IMR-90 (cell line): ENCODE measurements around the gene ERMN. TPM values are rescaled to one million over a fixed set of nuclear protein-coding genes. Genes with fewer than 3 reads are reported as not detected.

ENCODE experiments used
- ATAC-seq: fragments of 200-7000 bp; cut with Tn5 transposase; 2 replicates; pipeline ENCODE4 v1.9.1; 2020; ENCODE audit warnings: low read depth, mild to moderate bottlenecking, moderate library complexity
- BruUV-seq: library from RNA; stranded (reverse); fragments of 400-500 nt; replicated peaks from 2 replicates; lab custom pipeline; 2021; lab: Mats Ljungman, UMichigan
- CTCF ChIA-PET: fragments of 300-600 bp; formaldehyde crosslinking; extraction: SDS; loops from one replicate; lab custom pipeline; 2021; ENCODE audit warnings: antibody characterized with exemption; lab: Yijun Ruan, JAX
- POLR2A ChIA-PET: fragments of 300-600 bp; sonication (Branson Sonifier 250); formaldehyde crosslinking; loops from one replicate; lab custom pipeline; 2022; ENCODE audit warnings: antibody characterized with exemption; ENCODE audit not compliant: unreplicated experiment; lab: Charles Lee
- DNase-seq: peaks from one replicate; pipeline ENCODE4 v3.0.0; 2013
- H2AFZ ChIP-seq: replicated peaks from 2 replicates; pipeline ENCODE3; 2013; ENCODE audit warnings: low read length, mild to moderate bottlenecking; ENCODE audit not compliant: poor library complexity
- H2AK5ac ChIP-seq: 2 replicates; pipeline ENCODE4 v1.6.1; 2013; ENCODE audit warnings: low read depth, low read length, inconsistent platforms
- H2AK9ac ChIP-seq: replicated peaks from 2 replicates; pipeline ENCODE3; 2013; ENCODE audit warnings: mild to moderate bottlenecking, low read depth, low read length, moderate library complexity; ENCODE audit not compliant: poor library complexity
- H2BK120ac ChIP-seq: 2 replicates; pipeline ENCODE4 v1.6.1; 2013; ENCODE audit warnings: low read depth, low read length, inconsistent platforms
- H2BK15ac ChIP-seq: 3 replicates; pipeline ENCODE4 v1.6.1; 2013; ENCODE audit warnings: low read depth, low read length, inconsistent platforms
- H2BK20ac ChIP-seq: 2 replicates; pipeline ENCODE4 v1.6.1; 2013; ENCODE audit warnings: low read depth, mild to moderate bottlenecking, inconsistent platforms, low read length, moderate library complexity
- H2BK5ac ChIP-seq: 2 replicates; pipeline ENCODE4 v1.6.1; 2013; ENCODE audit warnings: mild to moderate bottlenecking, low read depth, low read length, inconsistent platforms; ENCODE audit not compliant: poor library complexity, severe bottlenecking
- H3K14ac ChIP-seq: replicated peaks from 2 replicates; pipeline ENCODE4 v1.6.1; 2013; ENCODE audit warnings: low read depth, low read length, inconsistent platforms
- H3K18ac ChIP-seq: 2 replicates; pipeline ENCODE4 v1.6.1; 2013; ENCODE audit warnings: low read depth, low read length, control low read depth
- H3K23ac ChIP-seq: 2 replicates; pipeline ENCODE4 v1.6.1; 2013; ENCODE audit warnings: low read depth, low read length, inconsistent platforms
- H3K27ac ChIP-seq: 2 replicates; pipeline ENCODE4 v1.5.1; 2013; ENCODE audit warnings: mild to moderate bottlenecking, control low read depth, low read length; ENCODE audit not compliant: insufficient read depth
- H3K27me3 ChIP-seq: 2 replicates; pipeline ENCODE4 v1.6.1; 2013; ENCODE audit warnings: low read length; ENCODE audit not compliant: control insufficient read depth, insufficient read depth
- H3K36me3 ChIP-seq: 2 replicates; pipeline ENCODE4 v1.6.1; 2013; ENCODE audit warnings: low read length, mixed read lengths; ENCODE audit not compliant: control insufficient read depth, insufficient read depth
- H3K4ac ChIP-seq: 2 replicates; pipeline ENCODE4 v1.6.1; 2013; ENCODE audit warnings: low read depth, low read length, inconsistent platforms
- H3K4me1 ChIP-seq: 2 replicates; pipeline ENCODE4 v1.6.1; 2013; ENCODE audit warnings: low read length, mixed read lengths; ENCODE audit not compliant: control insufficient read depth, insufficient read depth
- H3K4me2 ChIP-seq: 2 replicates; pipeline ENCODE4 v1.6.1; 2013; ENCODE audit warnings: low read depth, mild to moderate bottlenecking, control low read depth, low read length, moderate library complexity
- H3K4me3 ChIP-seq: 2 replicates; pipeline ENCODE4 v1.5.1; 2013; ENCODE audit warnings: low read depth, mild to moderate bottlenecking, control low read depth, low read length, moderate library complexity; ENCODE audit not compliant: insufficient read depth
- H3K56ac ChIP-seq: 2 replicates; pipeline ENCODE4 v1.6.1; 2013; ENCODE audit warnings: low read length, inconsistent platforms; ENCODE audit not compliant: insufficient read depth; ENCODE audit errors: extremely low read depth
- H3K79me1 ChIP-seq, 2 experiments: 2 replicates each; pipeline ENCODE4 v1.6.1; 2013; ENCODE audit warnings: low read length in 2 of 2, inconsistent platforms in 1 of 2, low read depth in 1 of 2
- H3K9ac ChIP-seq: 2 replicates; pipeline ENCODE4 v1.6.1; 2013; ENCODE audit warnings: low read depth, low read length, control low read depth
- H3K9me1 ChIP-seq: 2 replicates; pipeline ENCODE4 v1.6.1; 2013; ENCODE audit warnings: low read length, inconsistent platforms; ENCODE audit not compliant: insufficient read depth
- H3K9me3 ChIP-seq: 2 replicates; pipeline ENCODE4 v1.6.1; 2013; ENCODE audit warnings: low read length; ENCODE audit not compliant: control insufficient read depth, insufficient read depth
- H4K20me1 ChIP-seq: 2 replicates; pipeline ENCODE4 v1.6.1; 2013; ENCODE audit warnings: low read length, inconsistent platforms; ENCODE audit not compliant: insufficient read depth
- H4K5ac ChIP-seq: 2 replicates; pipeline ENCODE4 v1.6.1; 2013; ENCODE audit warnings: mild to moderate bottlenecking, low read depth, low read length, control low read depth
- H4K8ac ChIP-seq, 2 experiments: 2 replicates each; pipeline ENCODE4 v1.6.1; 2013; ENCODE audit warnings: low read depth in 2 of 2, low read length in 2 of 2, control low read depth in 1 of 2, inconsistent platforms in 1 of 2
- H4K91ac ChIP-seq: 2 replicates; pipeline ENCODE4 v1.6.1; 2013; ENCODE audit warnings: low read depth, low read length, inconsistent platforms; ENCODE audit not compliant: insufficient read depth
- BHLHE40 ChIP-seq: fragments of 150-350 bp; IDR thresholded peaks from 2 replicates; pipeline ENCODE4 v1.6.1; 2016; ENCODE audit warnings: mild to moderate bottlenecking, low read depth, low read length
- CTCF ChIP-seq: conservative IDR thresholded peaks from 2 replicates; pipeline ENCODE4 v1.5.1; 2012; ENCODE audit warnings: mild to moderate bottlenecking, low read depth, low read length, improper control_type of control experiment
- RAD21 ChIP-seq: IDR thresholded peaks from 2 replicates; pipeline ENCODE4 v1.6.1; 2012; ENCODE audit warnings: low read length, improper control_type of control experiment
- SMC3 ChIP-seq: fragments of 150-350 bp; IDR thresholded peaks from 2 replicates; pipeline ENCODE4 v1.6.1; 2016; ENCODE audit warnings: low read depth, mild to moderate bottlenecking, antibody characterized with exemption, low read length, moderate library complexity
- USF2 ChIP-seq: fragments of 150-350 bp; IDR thresholded peaks from 2 replicates; pipeline ENCODE4 v1.6.1; 2017; ENCODE audit warnings: mild to moderate bottlenecking, antibody characterized with exemption, low read length, low read depth
- WGBS, 2 experiments: methylation state at CpG; one replicate each; pipeline versions ENCODE4 v1.1.5 to v1.1.7; 2013; ENCODE audit warnings: missing lambda C conversion rate in 2 of 2; ENCODE audit not compliant: insufficient read length in 1 of 2; ENCODE audit errors: extremely low coverage in 2 of 2; 5-methylcytosine and 5-hydroxymethylcytosine counted together
- dilution Hi-C: fragments of 300-500 bp; cut with HindIII; formaldehyde crosslinking; loops from one replicate; pipeline ENCODE4 v1.14.3; 2018; ENCODE audit warnings: low sequenced_read_pairs; ENCODE audit not compliant: unreplicated experiment
- in situ Hi-C: fragments of 300-500 bp; cut with MboI; formaldehyde crosslinking; loops from 3 replicates; pipeline ENCODE4 v1.14.3; 2019; ENCODE audit warnings: low sequenced_read_pairs, inconsistent platforms, mixed read lengths
- intact Hi-C: fragments of 100-400 bp; cut with micrococcal nuclease; formaldehyde crosslinking; loops from 2 replicates; pipeline ENCODE4 v1.10.0; 2022
- polyA plus RNA-seq, 3 experiments: library from polyadenylated mRNA; depleted of rRNA; stranded (reverse); fragments of >200 nt; gene quantifications; 2 replicates each; pipeline ENCODE4 v1.2.3, GENCODE V29; 2012; ENCODE audit warnings: low replicate concordance in 1 of 3
- total RNA-seq: library from RNA; depleted of rRNA; stranded (reverse); fragments of >200 nt; gene quantifications from 2 replicates; pipeline ENCODE4 v1.2.3, GENCODE V29; 2012

Gene ERMN
- total and polyA plus RNA-seq, 2 of the 4 experiments (the other 2 are of a cell fraction): not detected

DNA sequence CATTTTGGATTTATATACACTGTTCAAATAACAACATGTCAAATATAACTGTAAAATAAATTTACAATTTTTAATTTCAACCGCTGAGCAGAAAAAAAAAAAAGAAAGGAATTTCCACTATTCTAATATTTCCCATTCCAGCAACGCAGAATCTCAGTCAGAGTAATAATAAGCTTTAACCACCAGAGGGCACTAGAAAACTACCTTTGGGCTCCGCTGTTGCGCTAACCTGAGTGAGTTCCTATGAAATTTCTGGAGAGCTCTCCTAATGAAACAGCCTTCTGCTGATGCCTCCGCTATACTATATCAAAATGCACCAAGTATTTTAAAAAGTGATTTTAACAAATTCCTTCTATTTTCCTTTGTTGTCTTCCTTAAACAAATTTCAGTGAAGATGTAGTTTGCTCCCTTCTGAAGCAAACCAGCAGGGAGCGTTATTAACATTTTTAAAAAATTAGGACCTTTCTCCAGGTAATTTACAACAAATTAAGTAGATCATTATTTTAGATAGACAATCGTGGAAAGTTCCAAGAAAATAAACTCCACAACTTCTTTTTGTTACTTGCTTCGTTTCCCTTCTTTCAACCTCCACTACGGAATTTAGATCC is 23.0 kb downstream of the ERMN start:
- TF ChIP-seq SMC3 (peak; percentile 55), USF2 (no peak), BHLHE40 (no peak), CTCF (peak; percentile 70), RAD21 (peak; percentile 67)
- no peak overlapping the region for H2BK20ac ChIP-seq
- ChIA-PET CTCF (interaction anchor here (0.6 to 1.9 kb wide), 17 partner anchors 8 to 1930 kb away, joined by 3 to 11 read pairs (median 3); no protein-coding TSS in a partner anchor), POLR2A (no interaction called here)
- H4K91ac ChIP-seq: no peak overlapping the region
- H3K4ac ChIP-seq: no peak overlapping the region
- no peaks in the 10 kb centered on the region for H3K9me3 ChIP-seq
- no TSS peak for BruUV-seq
- no peak overlapping the region for H2BK15ac ChIP-seq
- no peak overlapping the region for H3K4me3 ChIP-seq
- peaks cover 3% of the 10 kb centered on the region; the same call in 1 of the 2 replicates for H3K9me1 ChIP-seq
- no peak overlapping the region for H3K27ac ChIP-seq
- no peak overlapping the region for H2AK9ac ChIP-seq
- H2BK5ac ChIP-seq: no peak overlapping the region
- no peak overlapping the region for H2AFZ ChIP-seq
- no peak overlapping the region for H3K23ac ChIP-seq
- H3K79me1 ChIP-seq: no peaks in the 10 kb centered on the region
- no peak overlapping the region for H3K18ac ChIP-seq
- DNase-seq (peak; percentile 44), ATAC-seq (peak; percentile 59)
- dilution Hi-C loops: no loop called here
- no peaks in the 10 kb centered on the region for H4K20me1 ChIP-seq
- no peak overlapping the region for H4K5ac ChIP-seq
- no peak overlapping the region for H4K8ac ChIP-seq
- H3K4me1 ChIP-seq: peaks cover 4% of the 10 kb centered on the region; the same call in 1 of the 2 replicates
- no peak overlapping the region for H3K56ac ChIP-seq
- intact Hi-C loops: loop anchor here (2.0 kb wide), 1 partner anchor 34 kb away; no protein-coding TSS in a partner anchor
- no peak overlapping the region for H2BK120ac ChIP-seq
- no peak overlapping the region for H3K9ac ChIP-seq
- H2AK5ac ChIP-seq: no peak overlapping the region
- no peak overlapping the region for H3K14ac ChIP-seq
- in situ Hi-C loops: no loop called here
- no peaks in the 10 kb centered on the region for H3K27me3 ChIP-seq
- H3K36me3 ChIP-seq: peaks cover 10% of the 10 kb centered on the region
- no peak overlapping the region for H3K4me2 ChIP-seq
- no CpG with 5 or more reads among the region's 9 CpGs for WGBS, 2 experiments
